ENCODE data around the gene ATXN2. TPM values are rescaled to one million over a fixed set of nuclear protein-coding genes. Genes with fewer than 3 reads are reported as not detected.
"Not testable (repeated sequence)": the region's sequence is repeated elsewhere in the genome, so short reads cannot be mapped to it uniquely, and the experiment has no call there.

Gene ATXN2
- total RNA-seq, 3 donors from 2014 or later, result 49.9 to 82.5 (median 55.4) TPM

- DNase-seq, result no peak
- intact Hi-C loops (cut with DNase I, micrococcal nuclease), result no loop called here
- ATAC-seq, result no peak
Measured at GRCh38 chr12:111624540-111624939, 25.4 kb upstream of the ATXN2 start.

GRCh38 chr12:111617841-111618240, 18.7 kb upstream of the ATXN2 start:
- DNase-seq; H3K9me3 ChIP-seq; ATAC-seq; intact Hi-C loops (cut with DNase I, micrococcal nuclease); H3K4me1 ChIP-seq (ENCODE audit: low read depth); H3K36me3 ChIP-seq (ENCODE audit: low read depth); H3K4me3 ChIP-seq: not testable (repeated sequence)

More at GRCh38 chr12:111624540-111624939, 25.4 kb upstream of the ATXN2 start:
- no peak overlapping the region for H3K4me3 ChIP-seq
- TF ChIP-seq, protein P1, sequence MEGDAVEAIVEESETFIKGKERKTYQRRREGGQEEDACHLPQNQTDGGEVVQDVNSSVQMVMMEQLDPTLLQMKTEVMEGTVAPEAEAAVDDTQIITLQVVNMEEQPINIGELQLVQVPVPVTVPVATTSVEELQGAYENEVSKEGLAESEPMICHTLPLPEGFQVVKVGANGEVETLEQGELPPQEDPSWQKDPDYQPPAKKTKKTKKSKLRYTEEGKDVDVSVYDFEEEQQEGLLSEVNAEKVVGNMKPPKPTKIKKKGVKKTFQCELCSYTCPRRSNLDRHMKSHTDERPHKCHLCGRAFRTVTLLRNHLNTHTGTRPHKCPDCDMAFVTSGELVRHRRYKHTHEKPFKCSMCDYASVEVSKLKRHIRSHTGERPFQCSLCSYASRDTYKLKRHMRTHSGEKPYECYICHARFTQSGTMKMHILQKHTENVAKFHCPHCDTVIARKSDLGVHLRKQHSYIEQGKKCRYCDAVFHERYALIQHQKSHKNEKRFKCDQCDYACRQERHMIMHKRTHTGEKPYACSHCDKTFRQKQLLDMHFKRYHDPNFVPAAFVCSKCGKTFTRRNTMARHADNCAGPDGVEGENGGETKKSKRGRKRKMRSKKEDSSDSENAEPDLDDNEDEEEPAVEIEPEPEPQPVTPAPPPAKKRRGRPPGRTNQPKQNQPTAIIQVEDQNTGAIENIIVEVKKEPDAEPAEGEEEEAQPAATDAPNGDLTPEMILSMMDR (IDR thresholded peaks at IDR 0.05), result no peak
- H3K36me3 ChIP-seq (ENCODE audit: low read depth), result no peaks in the 10 kb centered on the region
- no peaks in the 10 kb centered on the region for H3K4me1 ChIP-seq (ENCODE audit: low read depth)
- H3K9me3 ChIP-seq, result no peaks in the 10 kb centered on the region

- TF ChIP-seq, protein P1 (IDR thresholded peaks at IDR 0.05), result no peak
- intact Hi-C loops (cut with DNase I, micrococcal nuclease), result no loop called here
- H3K36me3 ChIP-seq (ENCODE audit: low read depth), result no peaks in the 10 kb centered on the region
- ATAC-seq (peak; percentile 72), DNase-seq (no peak)
- H3K9me3 ChIP-seq, result no peaks in the 10 kb centered on the region
- no peak overlapping the region for H3K4me3 ChIP-seq
- no peaks in the 10 kb centered on the region for H3K4me1 ChIP-seq (ENCODE audit: low read depth)
Measured at GRCh38 chr12:111616177-111616623, 17.1 kb upstream of the ATXN2 start.

DNA sequence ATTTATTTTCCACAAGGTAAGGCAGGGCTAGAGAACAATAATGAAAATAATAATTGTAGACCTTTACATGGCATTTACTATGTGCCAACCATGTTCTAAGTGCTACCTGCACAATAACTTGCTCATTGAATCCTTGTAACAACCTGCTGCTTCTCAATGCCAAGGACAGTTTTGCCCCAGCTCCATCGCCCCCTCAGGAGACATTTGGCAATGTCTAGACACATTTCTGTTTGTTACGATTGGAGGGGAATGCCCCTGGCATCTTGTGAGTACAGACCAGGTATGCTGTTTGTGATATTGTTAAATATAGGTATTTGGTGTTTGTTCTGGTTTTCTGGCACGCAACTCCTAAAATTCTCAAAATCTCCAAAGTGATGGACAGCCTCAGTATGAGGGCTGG, 8.1 kb upstream of the ATXN2 start:
- no peaks in the 10 kb centered on the region for H3K4me1 ChIP-seq (ENCODE audit: low read depth)
- DNase-seq, result no peak
- no peaks in the 10 kb centered on the region for H3K9me3 ChIP-seq
- no peaks in the 10 kb centered on the region for H3K36me3 ChIP-seq (ENCODE audit: low read depth)
- TF ChIP-seq, protein P1 (IDR thresholded peaks at IDR 0.05), result no peak
- no peak overlapping the region for H3K4me3 ChIP-seq
- no peak for ATAC-seq
- intact Hi-C loops (cut with DNase I, micrococcal nuclease), result no loop called here

DNA sequence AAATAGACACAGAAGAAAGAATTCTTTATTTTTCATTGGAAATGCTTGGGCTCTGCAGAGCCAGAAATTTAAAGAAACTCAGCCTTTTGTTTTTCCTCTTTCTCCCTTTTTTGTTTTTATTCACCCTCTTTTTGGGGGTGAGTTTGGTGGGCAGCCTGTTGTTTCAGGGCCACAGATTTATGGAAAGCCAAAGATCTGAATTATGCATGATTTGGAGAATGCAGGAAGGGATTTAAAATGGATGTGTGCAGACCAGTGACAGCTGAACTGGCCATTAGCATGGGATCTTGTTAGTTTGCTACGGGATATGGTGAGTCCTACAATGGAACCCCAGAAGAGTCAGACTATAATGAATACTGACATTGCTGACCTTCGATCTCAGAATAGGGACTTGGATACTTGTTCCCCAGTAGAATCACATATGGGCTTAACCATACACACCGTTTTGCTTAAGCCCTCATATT, 7.7 kb upstream of the ATXN2 start:
- no peak for DNase-seq
- H3K4me1 ChIP-seq (ENCODE audit: low read depth), result no peaks in the 10 kb centered on the region
- no peak overlapping the region for H3K4me3 ChIP-seq
- TF ChIP-seq, protein P1 (IDR thresholded peaks at IDR 0.05), result no peak
- intact Hi-C loops (cut with DNase I, micrococcal nuclease), result no loop called here
- H3K9me3 ChIP-seq, result no peaks in the 10 kb centered on the region
- H3K36me3 ChIP-seq (ENCODE audit: low read depth), result no peaks in the 10 kb centered on the region
- no peak for ATAC-seq

- Histone ChIP-seq H3K36me3 (ENCODE audit: low read depth) (no peaks in the 10 kb centered on the region), H3K4me3 (no peak overlapping the region), H3K4me1 (ENCODE audit: low read depth) (no peaks in the 10 kb centered on the region), H3K9me3 (no peaks in the 10 kb centered on the region)
- no peak for DNase-seq
- ATAC-seq, result no peak
- TF ChIP-seq, protein P1 (IDR thresholded peaks at IDR 0.05), result no peak
- intact Hi-C loops (cut with DNase I, micrococcal nuclease), result no loop called here
Measured at GRCh38 chr12:111605911-111606766, 7.0 kb upstream of the ATXN2 start.

GRCh38 chr12:111602857-111603256, 3.7 kb upstream of the ATXN2 start:
- H3K9me3 ChIP-seq; DNase-seq; H3K4me1 ChIP-seq (ENCODE audit: low read depth); H3K36me3 ChIP-seq (ENCODE audit: low read depth); H3K4me3 ChIP-seq; intact Hi-C loops (cut with DNase I, micrococcal nuclease); ATAC-seq: not testable (repeated sequence)

Measured in mucosa of descending colon (tissue), 3 donors.